ENCODE data around the gene PBXIP1.
"Not testable (repeated sequence)": the region's sequence is repeated elsewhere in the genome, so short reads cannot be mapped to it uniquely, and the experiment has no call there.

PBXIP1 gene

GRCh38 chr1:154993572-154994268, 37.8 kb upstream of the PBXIP1 start, which contains the start of gene LENEP:
TSS of gene LENEP (plus strand) at chr1:154993586. CDS start at chr1:154993608, 22 bp downstream.
- Histone ChIP-seq H3K4me3 (ENCODE audit: extremely low read depth, insufficient read depth, low read length, poor library complexity, severe bottlenecking) (no peak within 1 kb of the TSS), H3K27ac (ENCODE audit: low read depth, low read length, severe bottlenecking) (peak within 1 kb of the TSS; percentile 59), H3K9me3 (ENCODE audit: control insufficient read depth, low read length) (no peaks in the 10 kb centered on the region), H3K36me3 (ENCODE audit: control insufficient read depth, insufficient read depth, low read length) (peaks cover 28% of the 10 kb centered on the region), H3K4me1 (ENCODE audit: control insufficient read depth, insufficient read depth, low read length, poor library complexity, severe bottlenecking) (peaks cover 7% of the 10 kb centered on the region)
- 100% methylated on average over 1 of the region's 8 CpGs for WGBS, 2 experiments (ENCODE audit: insufficient coverage in 2 of 2)

- H3K4me1 ChIP-seq (ENCODE audit: control insufficient read depth, insufficient read depth, low read length, poor library complexity, severe bottlenecking): peaks cover 7% of the 10 kb centered on the region
- no peaks in the 10 kb centered on the region for H3K9me3 ChIP-seq (ENCODE audit: control insufficient read depth, low read length)
- H3K27ac ChIP-seq (ENCODE audit: low read depth, low read length, severe bottlenecking): peak overlapping the region; percentile 59
- H3K4me3 ChIP-seq (ENCODE audit: extremely low read depth, insufficient read depth, low read length, poor library complexity, severe bottlenecking): no peak overlapping the region
- 80 to 92% methylated on average over 2 to 12 of the region's 14 CpGs for WGBS, 2 experiments (ENCODE audit: insufficient coverage in 2 of 2)
- H3K36me3 ChIP-seq (ENCODE audit: control insufficient read depth, insufficient read depth, low read length): peaks cover 35% of the 10 kb centered on the region
Measured at GRCh38 chr1:154992721-154993571, 37.0 kb upstream of the PBXIP1 start.

GRCh38 chr1:154990276-154990675, 34.4 kb upstream of the PBXIP1 start:
- Histone ChIP-seq H3K27ac (ENCODE audit: low read depth, low read length, severe bottlenecking) (no peak overlapping the region), H3K4me1 (ENCODE audit: control insufficient read depth, insufficient read depth, low read length, poor library complexity, severe bottlenecking) (peaks cover 7% of the 10 kb centered on the region), H3K4me3 (ENCODE audit: extremely low read depth, insufficient read depth, low read length, poor library complexity, severe bottlenecking) (no peak overlapping the region), H3K36me3 (ENCODE audit: control insufficient read depth, insufficient read depth, low read length) (peaks cover 55% of the 10 kb centered on the region), H3K9me3 (ENCODE audit: control insufficient read depth, low read length) (no peaks in the 10 kb centered on the region)
- WGBS, 2 experiments (ENCODE audit: insufficient coverage in 2 of 2): 100% methylated on average over 3 of the region's 8 CpGs

- no CpG with 5 or more reads among the region's 3 CpGs for WGBS, 2 experiments (ENCODE audit: insufficient coverage in 2 of 2)
- Histone ChIP-seq H3K4me1 (ENCODE audit: control insufficient read depth, insufficient read depth, low read length, poor library complexity, severe bottlenecking) (peaks cover 10% of the 10 kb centered on the region), H3K4me3 (ENCODE audit: extremely low read depth, insufficient read depth, low read length, poor library complexity, severe bottlenecking) (no peak overlapping the region), H3K27ac (ENCODE audit: low read depth, low read length, severe bottlenecking) (no peak overlapping the region), H3K36me3 (ENCODE audit: control insufficient read depth, insufficient read depth, low read length) (peaks cover 62% of the 10 kb centered on the region), H3K9me3 (ENCODE audit: control insufficient read depth, low read length) (no peaks in the 10 kb centered on the region)
Measured at GRCh38 chr1:154989195-154989860, 33.4 kb upstream of the PBXIP1 start.

- H3K36me3 ChIP-seq (ENCODE audit: control insufficient read depth, insufficient read depth, low read length): peaks cover 62% of the 10 kb centered on the region
- H3K27ac ChIP-seq (ENCODE audit: low read depth, low read length, severe bottlenecking): no peak overlapping the region
- H3K4me1 ChIP-seq (ENCODE audit: control insufficient read depth, insufficient read depth, low read length, poor library complexity, severe bottlenecking): peaks cover 6% of the 10 kb centered on the region
- no peak overlapping the region for H3K4me3 ChIP-seq (ENCODE audit: extremely low read depth, insufficient read depth, low read length, poor library complexity, severe bottlenecking)
- H3K9me3 ChIP-seq (ENCODE audit: control insufficient read depth, low read length): no peaks in the 10 kb centered on the region
- WGBS, 2 experiments (ENCODE audit: insufficient coverage in 2 of 2): 95 to 96% methylated on average over 16 of the region's 17 CpGs
Measured at GRCh38 chr1:154988058-154988954, 32.4 kb upstream of the PBXIP1 start.

- H3K4me1 ChIP-seq (ENCODE audit: control insufficient read depth, insufficient read depth, low read length, poor library complexity, severe bottlenecking): peaks cover 6% of the 10 kb centered on the region
- no peak overlapping the region for H3K27ac ChIP-seq (ENCODE audit: low read depth, low read length, severe bottlenecking)
- WGBS, 2 experiments (ENCODE audit: insufficient coverage in 2 of 2): 91 to 95% methylated on average over 5 to 6 of the region's 6 CpGs
- H3K9me3 ChIP-seq (ENCODE audit: control insufficient read depth, low read length): no peaks in the 10 kb centered on the region
- peaks cover 60% of the 10 kb centered on the region for H3K36me3 ChIP-seq (ENCODE audit: control insufficient read depth, insufficient read depth, low read length)
- no peak overlapping the region for H3K4me3 ChIP-seq (ENCODE audit: extremely low read depth, insufficient read depth, low read length, poor library complexity, severe bottlenecking)
Measured at GRCh38 chr1:154987326-154987725, 31.4 kb upstream of the PBXIP1 start.

GRCh38 chr1:154986736-154987135, 30.8 kb upstream of the PBXIP1 start:
- not testable (repeated sequence) for H3K9me3 ChIP-seq (ENCODE audit: control insufficient read depth, low read length); H3K4me1 ChIP-seq (ENCODE audit: control insufficient read depth, insufficient read depth, low read length, poor library complexity, severe bottlenecking); H3K27ac ChIP-seq (ENCODE audit: low read depth, low read length, severe bottlenecking); H3K4me3 ChIP-seq (ENCODE audit: extremely low read depth, insufficient read depth, low read length, poor library complexity, severe bottlenecking)
- WGBS, 2 experiments (ENCODE audit: insufficient coverage in 2 of 2): 100% methylated on average over 1 to 2 of the region's 4 CpGs
- H3K36me3 ChIP-seq (ENCODE audit: control insufficient read depth, insufficient read depth, low read length): peaks cover 66% of the 10 kb centered on the region

- peaks cover 6% of the 10 kb centered on the region for H3K4me1 ChIP-seq (ENCODE audit: control insufficient read depth, insufficient read depth, low read length, poor library complexity, severe bottlenecking)
- peak overlapping the region; percentile 84 for H3K4me3 ChIP-seq (ENCODE audit: extremely low read depth, insufficient read depth, low read length, poor library complexity, severe bottlenecking)
- WGBS, 2 experiments (ENCODE audit: insufficient coverage in 2 of 2): 9 to 24% methylated on average over 9 to 12 of the region's 17 CpGs
- peak overlapping the region; percentile 39 for H3K27ac ChIP-seq (ENCODE audit: low read depth, low read length, severe bottlenecking)
- H3K36me3 ChIP-seq (ENCODE audit: control insufficient read depth, insufficient read depth, low read length): peaks cover 70% of the 10 kb centered on the region
- no peaks in the 10 kb centered on the region for H3K9me3 ChIP-seq (ENCODE audit: control insufficient read depth, low read length)
Measured at GRCh38 chr1:154983776-154984466, 28.0 kb upstream of the PBXIP1 start.

- H3K4me3 ChIP-seq (ENCODE audit: extremely low read depth, insufficient read depth, low read length, poor library complexity, severe bottlenecking): peak within 1 kb of the TSS; percentile 84
- peaks cover 6% of the 10 kb centered on the region for H3K4me1 ChIP-seq (ENCODE audit: control insufficient read depth, insufficient read depth, low read length, poor library complexity, severe bottlenecking)
- H3K9me3 ChIP-seq (ENCODE audit: control insufficient read depth, low read length): no peaks in the 10 kb centered on the region
- 0 to 1% methylated on average over 17 to 24 of the region's 26 CpGs for WGBS, 2 experiments (ENCODE audit: insufficient coverage in 2 of 2)
- H3K27ac ChIP-seq (ENCODE audit: low read depth, low read length, severe bottlenecking): peak within 1 kb of the TSS; percentile 51
- peaks cover 68% of the 10 kb centered on the region for H3K36me3 ChIP-seq (ENCODE audit: control insufficient read depth, insufficient read depth, low read length)
Measured at GRCh38 chr1:154982897-154983648, 27.2 kb upstream of the PBXIP1 start, which contains the start of gene FLAD1. TSS of gene FLAD1 (plus strand) at chr1:154983344. CDS start at chr1:154983695, 351 bp downstream.
